ENCODE data around the gene ZBTB48.
A peak's percentile ranks its signal among the peaks of the same experiment; 100 is the strongest.
"Not testable (repeated sequence)": the region's sequence is repeated elsewhere in the genome, so short reads cannot be mapped to it uniquely, and the experiment has no call there.

Gene ZBTB48

GRCh38 chr1:6591222-6591621 lies 11.4 kb downstream of the ZBTB48 start:
- DNase-seq (ENCODE audit: low read depth, low spot score) = no peak

GRCh38 chr1:6591644-6592043 lies 11.8 kb downstream of the ZBTB48 start:
- DNase-seq (ENCODE audit: low read depth, low spot score) = no peak

GRCh38 chr1:6592441-6592840 lies 12.6 kb downstream of the ZBTB48 start:
- DNase-seq (ENCODE audit: low read depth, low spot score) = no peak

- DNase-seq (ENCODE audit: low read depth, low spot score) = no peak
Observed at GRCh38 chr1:6592865-6593593, 13.2 kb downstream of the ZBTB48 start.

- no peak for DNase-seq (ENCODE audit: low read depth, low spot score)
Observed at GRCh38 chr1:6593810-6594209, 14.0 kb downstream of the ZBTB48 start.

- DNase-seq (ENCODE audit: low read depth, low spot score) = no peak
Observed at GRCh38 chr1:6594977-6595740, 15.4 kb downstream of the ZBTB48 start.

GRCh38 chr1:6596351-6596750 lies 16.6 kb downstream of the ZBTB48 start:
- DNase-seq (ENCODE audit: low read depth, low spot score) = no peak

- no peak for DNase-seq (ENCODE audit: low read depth, low spot score)
Observed at GRCh38 chr1:6596886-6597776, 17.3 kb downstream of the ZBTB48 start.

- no peak for DNase-seq (ENCODE audit: low read depth, low spot score)
Observed at GRCh38 chr1:6597777-6598131, 18.0 kb downstream of the ZBTB48 start.

- no peak for DNase-seq (ENCODE audit: low read depth, low spot score)
Observed at GRCh38 chr1:6599141-6599975, 19.6 kb downstream of the ZBTB48 start.

- not testable (repeated sequence) for DNase-seq (ENCODE audit: low read depth, low spot score)
Observed at GRCh38 chr1:6599991-6600390, 20.2 kb downstream of the ZBTB48 start.

- DNase-seq (ENCODE audit: low read depth, low spot score) = peak; percentile 45
Observed at GRCh38 chr1:6600410-6601048, 20.7 kb downstream of the ZBTB48 start.

- peak; percentile 91 for DNase-seq (ENCODE audit: low read depth, low spot score)
Observed at GRCh38 chr1:6601049-6601922, 21.5 kb downstream of the ZBTB48 start.

- DNase-seq (ENCODE audit: low read depth, low spot score) = no peak
Observed at GRCh38 chr1:6601923-6602668, 22.3 kb downstream of the ZBTB48 start.

GRCh38 chr1:6602669-6603237 lies 23.0 kb downstream of the ZBTB48 start, which contains the start of gene KLHL21:
Gene KLHL21 (minus strand): TSS chr1:6602869. CDS start chr1:6602817, 52 bp downstream.
- peak; percentile 97 for DNase-seq (ENCODE audit: low read depth, low spot score)

- peak; percentile 88 for DNase-seq (ENCODE audit: low read depth, low spot score)
Observed at GRCh38 chr1:6603238-6603914, 23.6 kb downstream of the ZBTB48 start.

GRCh38 chr1:6603915-6604558 lies 24.2 kb downstream of the ZBTB48 start:
- peak; percentile 95 for DNase-seq (ENCODE audit: low read depth, low spot score)
